Hematopoietic multipotent progenitor cell treated with erythropoietin and hydrocortisone succinate and interleukin-3 and kit ligand, for 4 days (in vitro differentiated cells): ENCODE results near the gene RAB6B.

Experiments used
- DNase-seq: peaks from one replicate; pipeline ENCODE4 v3.0.0-alpha.2; 2015

Gene RAB6B

DNA sequence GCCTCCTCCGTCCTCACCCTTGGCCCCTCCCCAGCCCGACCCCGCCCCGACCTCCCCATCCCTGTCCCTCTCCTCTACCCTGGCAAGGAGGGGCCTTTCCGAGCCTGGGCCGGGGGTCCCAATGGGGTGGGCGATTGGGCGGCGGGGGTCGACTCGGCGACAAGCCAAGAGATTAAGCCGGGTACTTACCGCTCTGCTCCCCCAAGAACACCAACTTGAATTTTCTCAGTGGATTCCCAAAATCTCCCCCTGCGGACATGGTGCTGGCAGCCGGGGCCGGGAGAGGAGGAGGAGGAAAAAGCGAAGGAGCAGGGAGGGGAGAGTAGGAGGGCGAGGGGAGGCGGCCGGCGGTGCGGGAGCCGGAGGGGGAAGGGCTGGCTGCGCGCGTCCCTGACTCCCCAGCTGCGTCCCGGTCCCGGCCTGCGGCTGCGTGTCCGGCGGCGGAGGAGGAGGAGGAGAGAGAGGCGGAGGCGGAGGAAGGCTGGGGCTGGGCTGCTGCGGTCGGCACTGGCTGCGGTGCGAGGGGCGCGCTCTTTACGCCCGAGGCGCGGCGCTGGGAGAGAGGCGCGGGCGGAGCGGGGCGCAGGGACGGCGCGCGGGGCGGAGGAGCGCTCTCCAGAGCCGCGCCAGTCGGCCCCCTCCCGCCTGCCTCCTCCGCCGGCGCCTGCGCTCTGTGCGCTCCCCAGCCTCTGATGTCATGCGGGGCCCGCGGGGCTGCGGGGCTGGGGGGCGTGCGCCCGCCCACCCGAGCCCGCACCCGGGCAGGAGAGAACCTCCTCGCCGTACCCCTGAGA, at the start of gene RAB6B:
RAB6B (minus strand) TSS at position 675 of the 794 bp plus-strand sequence; CDS start at position 259, 416 bp downstream.
- DNase-seq = peak; percentile 83

- DNase-seq = peak; percentile 57
These were observed 49.1 kb upstream of the RAB6B start for GRCh38 chr3:133944641-133945380.

- DNase-seq = no peak
These were observed 48.5 kb upstream of the RAB6B start for GRCh38 chr3:133944181-133944580.

DNA sequence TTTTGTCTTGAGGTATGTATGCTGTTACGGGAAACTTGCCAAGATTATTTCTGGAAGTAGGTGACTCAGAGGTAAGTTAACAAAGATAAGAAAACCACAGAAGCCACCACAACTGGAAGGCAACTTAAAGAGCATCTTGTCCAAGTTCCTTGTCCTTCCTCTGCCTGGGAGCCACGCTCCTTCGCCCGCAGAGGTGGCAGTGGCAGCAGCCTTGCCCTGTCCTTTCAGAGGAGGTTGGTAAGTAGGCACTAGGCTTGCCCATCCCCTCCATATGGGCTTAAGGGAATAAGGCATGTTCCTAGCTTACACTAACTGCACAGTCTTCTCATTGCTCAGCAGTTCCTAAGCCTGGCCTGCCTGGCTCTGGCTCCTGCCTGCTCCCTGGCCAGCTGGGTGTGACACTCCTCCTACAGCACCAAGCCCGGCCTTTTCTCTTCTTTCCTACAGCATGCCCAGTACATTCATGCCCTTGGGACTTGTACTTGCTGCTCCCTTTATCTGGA, 48.0 kb upstream of the RAB6B start:
- DNase-seq = peak; percentile 92

DNA sequence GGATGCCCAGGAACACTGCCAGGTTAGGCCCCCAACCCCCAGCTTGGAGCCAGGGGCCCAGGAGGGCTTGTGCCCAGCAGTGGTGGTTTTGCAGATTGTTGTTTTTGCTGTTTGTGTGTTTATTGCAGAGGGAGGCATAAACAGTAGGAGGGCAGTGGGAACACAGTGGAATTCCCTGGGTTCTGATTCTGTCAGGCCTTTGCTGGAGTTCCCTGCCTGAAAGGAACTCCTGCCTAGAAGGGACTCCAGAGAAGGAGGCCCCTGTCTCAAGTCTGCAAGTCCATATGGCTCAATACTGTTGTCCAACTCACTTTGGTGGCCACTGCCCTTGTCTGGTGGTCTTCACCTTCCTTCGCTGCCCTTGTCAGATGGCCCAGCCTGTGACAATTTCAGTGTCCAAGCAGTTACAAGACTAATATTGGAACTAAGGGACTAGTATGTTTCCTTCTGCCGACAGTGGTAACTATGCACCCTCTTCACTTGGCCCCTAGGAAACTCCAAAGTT, 47.4 kb upstream of the RAB6B start:
- DNase-seq = no peak

- no peak for DNase-seq
These were observed 45.7 kb upstream of the RAB6B start for GRCh38 chr3:133941415-133941821.

DNA sequence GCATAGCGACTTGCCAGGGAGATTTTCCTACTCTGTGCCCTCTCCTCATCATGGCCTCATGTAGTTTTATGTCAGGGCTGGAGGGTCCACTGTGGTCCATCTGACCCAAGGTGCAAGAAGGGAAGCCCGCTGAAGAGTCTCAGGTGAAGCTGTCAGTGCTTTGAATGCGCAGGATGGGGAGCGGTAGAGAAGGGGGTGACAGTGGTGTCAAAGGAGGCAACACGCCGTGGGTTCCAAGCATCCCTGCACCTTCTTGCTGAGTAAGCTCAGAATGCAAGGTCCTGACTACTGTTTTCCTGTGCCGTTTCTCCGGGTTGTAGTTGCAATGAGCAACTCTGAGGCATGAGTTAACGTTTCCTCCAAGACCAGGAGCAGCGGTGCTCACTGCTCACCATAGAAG, 44.9 kb upstream of the RAB6B start:
- no peak for DNase-seq

- DNase-seq = no peak
These were observed 43.8 kb upstream of the RAB6B start for GRCh38 chr3:133939463-133939835.

- peak; percentile 20 for DNase-seq
These were observed 43.2 kb upstream of the RAB6B start for GRCh38 chr3:133938770-133939462.

DNA sequence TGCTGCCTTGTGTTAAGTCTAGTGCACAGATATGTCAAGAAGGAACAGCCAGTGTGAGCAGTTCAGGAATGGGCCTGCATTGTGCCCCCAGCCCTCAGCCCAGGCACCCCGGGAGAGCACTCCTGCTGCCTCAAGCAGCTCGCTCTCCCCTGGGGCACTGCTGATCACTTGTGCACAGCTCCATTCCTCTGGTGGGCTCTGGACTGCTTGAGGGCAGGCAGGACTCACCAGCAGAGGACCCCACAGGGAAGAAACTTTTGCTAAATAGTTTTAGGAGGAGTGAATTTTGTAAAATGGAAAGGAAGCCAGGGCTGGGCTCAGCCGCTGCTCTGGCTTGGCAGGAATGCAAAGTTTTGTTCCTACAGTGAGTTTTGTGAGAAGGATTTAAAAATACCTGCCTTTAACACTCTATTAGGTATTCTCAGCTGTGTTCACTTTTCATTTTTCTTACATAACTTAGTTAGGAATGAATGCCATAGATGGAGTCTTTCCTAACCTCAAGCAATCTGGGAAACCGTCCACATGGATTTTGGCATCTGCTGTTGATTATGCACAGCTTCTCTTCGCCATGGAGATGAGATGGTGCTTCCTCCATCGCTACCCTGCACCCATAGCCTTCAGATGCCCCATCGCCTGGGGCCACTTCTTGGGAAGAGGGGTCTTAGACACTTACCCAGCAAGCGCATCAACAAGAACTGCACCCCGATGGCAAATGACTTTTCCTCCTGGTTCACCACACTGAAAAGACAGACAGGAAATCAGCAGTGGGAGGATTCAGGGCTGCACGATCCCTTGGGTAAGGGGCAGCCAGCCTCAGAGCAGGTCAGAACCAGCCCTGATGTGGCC, 42.3 kb upstream of the RAB6B start:
- no peak for DNase-seq

DNA sequence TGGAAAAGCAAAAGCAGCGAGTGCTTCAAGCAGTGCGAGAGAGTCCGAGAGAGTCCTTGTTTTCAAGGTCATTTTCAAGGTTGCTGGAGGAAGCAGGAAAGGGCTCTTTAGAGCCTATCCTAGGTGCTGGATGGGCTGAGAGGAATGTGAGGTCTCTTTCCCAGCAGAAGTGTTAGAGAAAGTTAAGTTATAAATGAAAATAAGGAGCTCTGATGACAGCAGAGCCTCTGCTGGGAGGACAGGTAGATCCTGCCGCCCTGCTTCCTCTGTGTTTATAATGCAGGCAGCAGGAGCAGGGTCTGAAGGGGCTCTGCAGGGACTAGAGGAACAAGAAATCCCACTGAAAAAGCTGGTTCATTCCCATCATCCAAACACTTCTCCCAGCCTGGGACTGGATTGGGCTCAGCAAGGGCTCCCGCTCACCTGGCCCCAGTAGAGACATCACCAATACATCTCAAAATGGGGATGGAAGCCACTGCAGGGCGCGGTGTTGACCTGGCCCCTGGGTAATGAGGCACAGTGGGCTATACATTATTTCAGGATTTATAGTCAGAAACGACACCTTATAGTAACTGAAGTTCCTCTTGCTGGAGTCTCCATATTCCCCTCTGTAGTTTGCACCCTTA, 41.5 kb upstream of the RAB6B start:
- no peak for DNase-seq

- DNase-seq = no peak
These were observed 40.4 kb upstream of the RAB6B start for GRCh38 chr3:133935843-133936769.

- no peak for DNase-seq
These were observed 39.5 kb upstream of the RAB6B start for GRCh38 chr3:133934996-133935842.

- DNase-seq = no peak
These were observed 38.6 kb upstream of the RAB6B start for GRCh38 chr3:133934073-133934970.

DNA sequence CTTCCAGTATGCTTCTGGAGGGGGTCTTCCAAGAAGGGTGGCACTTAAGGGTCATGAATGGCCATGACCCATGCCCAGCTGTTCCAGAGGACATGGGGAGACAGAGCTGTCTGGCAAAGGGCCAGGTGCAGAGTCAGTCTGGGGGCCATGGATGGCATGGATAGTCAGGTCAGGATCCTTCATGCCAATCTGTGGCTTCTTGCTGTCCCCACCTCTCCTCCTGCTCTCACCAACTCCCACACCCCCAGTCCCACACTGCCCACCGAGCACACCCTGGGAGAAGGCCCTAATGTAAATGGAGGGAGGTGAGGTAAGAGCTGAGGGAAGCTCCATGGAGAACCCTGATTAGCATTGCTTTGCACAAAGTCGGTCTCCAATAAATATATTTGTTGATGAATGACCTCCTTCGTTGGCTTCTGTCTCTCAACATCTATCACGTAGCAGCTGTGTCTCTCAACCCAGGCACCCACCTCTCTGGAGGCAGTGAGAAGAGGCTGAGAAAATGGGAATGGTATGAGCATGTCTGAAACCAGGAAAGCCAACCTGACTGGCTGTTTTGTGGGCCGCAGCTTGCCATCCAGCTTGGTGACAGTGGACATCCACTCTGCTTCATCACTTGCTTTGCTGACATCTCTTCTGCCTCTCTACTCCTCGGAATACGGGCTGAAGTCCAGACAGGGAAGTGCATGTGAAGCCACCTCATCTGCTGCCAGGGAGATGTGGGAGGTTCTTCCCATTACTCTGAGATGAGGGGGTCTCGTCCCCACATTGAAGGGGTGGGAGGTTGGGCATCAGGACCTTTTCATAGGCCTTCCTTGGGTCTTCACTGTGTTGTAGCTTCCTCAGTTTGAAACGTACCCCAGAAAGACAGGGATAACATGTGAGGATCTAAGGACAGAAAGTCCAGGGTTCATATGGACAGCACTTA, 37.7 kb upstream of the RAB6B start:
- DNase-seq = no peak

DNA sequence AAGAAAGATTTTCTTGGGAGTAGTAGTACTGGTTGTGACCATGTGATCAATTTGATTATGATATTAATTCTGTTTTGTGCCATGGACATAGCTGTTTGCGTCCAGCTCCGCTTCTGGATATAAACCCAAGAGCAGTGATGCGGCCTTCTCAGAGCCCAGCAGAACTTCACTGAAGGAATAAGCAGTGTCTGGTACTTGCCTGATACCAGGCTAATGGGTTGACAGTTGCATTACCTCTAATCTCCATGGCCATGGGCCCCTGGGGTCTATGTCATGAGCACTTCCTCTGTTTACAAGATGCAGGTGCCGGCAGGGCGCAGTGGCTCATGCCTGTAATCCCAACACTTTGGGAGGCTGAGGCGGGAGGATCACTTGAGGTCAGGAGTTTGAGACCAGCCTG, 36.3 kb upstream of the RAB6B start:
- no peak for DNase-seq

DNA sequence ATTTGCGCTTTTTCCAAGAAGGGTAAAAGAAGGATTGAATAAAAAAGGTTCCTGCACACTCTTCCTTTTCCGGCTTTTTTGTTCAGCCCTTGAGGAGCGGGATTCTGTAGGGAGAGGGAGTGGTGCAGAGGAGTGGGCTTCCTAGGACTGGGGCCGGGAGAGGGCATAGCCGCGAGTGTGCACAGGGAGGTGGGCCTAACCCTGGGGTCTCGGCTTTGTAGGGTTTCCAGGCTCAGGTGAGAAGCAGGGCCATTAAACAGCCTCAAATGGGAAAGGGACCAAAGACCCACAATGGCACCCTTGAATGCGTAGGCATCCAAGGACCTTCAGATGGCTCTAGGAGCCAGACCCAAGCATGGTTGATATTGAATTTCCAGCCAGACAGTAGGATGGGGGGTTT, 35.4 kb upstream of the RAB6B start:
- DNase-seq = no peak
